K562 (cell line): ENCODE results near the gene SCFD2. TPM values are rescaled to one million over a fixed set of nuclear protein-coding genes. Genes with fewer than 3 reads are reported as not detected.
A peak's percentile ranks its signal among the peaks of the same experiment; 100 is the strongest.

ENCODE experiments used
- CCNT2 ChIP-seq: IDR thresholded peaks from 2 replicates; pipeline ENCODE4 v1.6.1; 2011; ENCODE audit warnings: borderline replicate concordance, low read depth, mild to moderate bottlenecking, moderate library complexity, mixed read lengths, low read length; ENCODE audit not compliant: insufficient read length; ENCODE audit errors: extremely low read depth
- FOXP1 ChIP-seq: sonication (generic); formaldehyde crosslinking; IDR thresholded peaks from 2 replicates; pipeline ENCODE4 v1.8.0; 2022; ENCODE audit warnings: mild to moderate bottlenecking, missing genetic modification reagents
- GTF2E2 ChIP-seq: fragments of 200-800 bp; sonication (Bioruptor generic); IDR thresholded peaks from 2 replicates; pipeline ENCODE4 v1.6.1; 2016; ENCODE audit warnings: missing genetic modification characterization, missing compliant biosample characterization
- HCFC1 ChIP-seq: IDR thresholded peaks from 2 replicates; pipeline ENCODE4 v1.6.1; 2012; ENCODE audit warnings: low read depth, low read length, improper control_type of control experiment
- JUND ChIP-seq, 2 experiments: IDR thresholded peaks; 2 replicates in 1 of 2; 3 replicates in 1 of 2; pipeline ENCODE4 v1.6.1; 2011; ENCODE audit warnings: borderline replicate concordance in 2 of 2, low read depth in 2 of 2, low read length in 2 of 2, improper control_type of control experiment in 1 of 2, missing biosample characterization in 1 of 2, missing genetic modification characterization in 1 of 2, missing genetic modification reagents in 1 of 2
- KAT7 ChIP-seq: sonication (generic); formaldehyde crosslinking; IDR thresholded peaks from 2 replicates; pipeline ENCODE4 v1.8.0; 2022; ENCODE audit warnings: missing genetic modification reagents, mild to moderate bottlenecking, borderline replicate concordance
- RBM14 ChIP-seq: fragments of 200-400 bp; formaldehyde crosslinking; IDR thresholded peaks from 2 replicates; pipeline ENCODE4 v1.6.1; 2018; ENCODE audit warnings: low read depth, mild to moderate bottlenecking, low read length, moderate library complexity, borderline replicate concordance; ENCODE audit not compliant: insufficient read depth
- SMARCA4 ChIP-seq: fragments of 450-650 bp; IDR thresholded peaks from 2 replicates; pipeline ENCODE4 v1.6.1; 2016
- TAL1 ChIP-seq: fragments of 450-650 bp; IDR thresholded peaks from 2 replicates; pipeline ENCODE4 v1.6.1; 2016; ENCODE audit warnings: mild to moderate bottlenecking
- ZFPM2 ChIP-seq: fragments of 250-450 bp; sonication (Bioruptor Pico); IDR thresholded peaks from 2 replicates; pipeline ENCODE4 v1.5.1; 2022; ENCODE audit warnings: mild to moderate bottlenecking
- ZNF311 ChIP-seq: fragments of 250-450 bp; sonication (Bioruptor Pico); IDR thresholded peaks from 2 replicates; pipeline ENCODE4 v1.4.0; 2020; ENCODE audit warnings: mild to moderate bottlenecking, moderate library complexity
- ZNF384 ChIP-seq: IDR thresholded peaks from 2 replicates; pipeline ENCODE4 v1.6.1; 2012; ENCODE audit warnings: low read depth, low read length, improper control_type of control experiment
- ZNF586 ChIP-seq: fragments of 450-650 bp; formaldehyde crosslinking; conservative IDR thresholded peaks from 2 replicates; pipeline ENCODE4 v1.4.0; 2020; ENCODE audit warnings: mild to moderate bottlenecking, moderate library complexity
- ZNF766 ChIP-seq: fragments of 200-800 bp; sonication (Bioruptor generic); conservative IDR thresholded peaks from 2 replicates; pipeline ENCODE4 v1.6.1; 2016; ENCODE audit warnings: missing genetic modification characterization, missing compliant biosample characterization
- polyA plus RNA-seq, 8 experiments: library from polyadenylated mRNA; depleted of rRNA in 4 of 8; stranded (reverse) in 5 of 8; unstranded in 3 of 8; fragments of >200 nt; fragmentation: Nextera tagmentation in 2 of 8; fragmentation: Illumina TruSeq in 1 of 8; extraction: Ambion mirVana in 2 of 8; extraction: Trizol in 1 of 8; gene quantifications; 2 replicates each; pipeline versions ENCODE4 v1.2.1 to v1.2.3, GENCODE V29; 2011 to 2014; ENCODE audit warnings: inconsistent platforms in 1 of 8, missing spikeins in 1 of 8
- total RNA-seq, 7 experiments: library from RNA; depleted of rRNA in 6 of 7; stranded (reverse); fragments of >200 nt in 6 of 7; fragmentation: Illumina TruSeq in 2 of 7; extraction: Trizol in 2 of 7; gene quantifications; 2 replicates each; pipeline versions ENCODE4 v1.2.1 to v1.2.3, GENCODE V29; 2011 to 2021; ENCODE audit warnings: low replicate concordance in 1 of 7
- TF ChIP-seq, protein P1 (sequence below): fragments of 250-450 bp; sonication (Bioruptor Pico); IDR thresholded peaks from 2 replicates; pipeline ENCODE4 v1.8.0; 2022; ENCODE audit warnings: moderate library complexity, mild to moderate bottlenecking, inconsistent platforms
- TF ChIP-seq, protein P2 (sequence below), 2 experiments: IDR thresholded peaks in 1 of 2; conservative IDR thresholded peaks in 1 of 2; 2 replicates each; pipeline ENCODE4 v1.6.1; 2016; ENCODE audit warnings: low read depth in 2 of 2, mild to moderate bottlenecking in 1 of 2, missing compliant biosample characterization in 1 of 2, missing genetic modification characterization in 1 of 2, moderate library complexity in 1 of 2

Gene SCFD2
- total and polyA plus RNA-seq, 9 of the 15 experiments (the other 6 are each of a cell fraction or from before 2014, with no cell fraction given), result 5.7 to 30.3 (median 22.8) TPM

DNA sequence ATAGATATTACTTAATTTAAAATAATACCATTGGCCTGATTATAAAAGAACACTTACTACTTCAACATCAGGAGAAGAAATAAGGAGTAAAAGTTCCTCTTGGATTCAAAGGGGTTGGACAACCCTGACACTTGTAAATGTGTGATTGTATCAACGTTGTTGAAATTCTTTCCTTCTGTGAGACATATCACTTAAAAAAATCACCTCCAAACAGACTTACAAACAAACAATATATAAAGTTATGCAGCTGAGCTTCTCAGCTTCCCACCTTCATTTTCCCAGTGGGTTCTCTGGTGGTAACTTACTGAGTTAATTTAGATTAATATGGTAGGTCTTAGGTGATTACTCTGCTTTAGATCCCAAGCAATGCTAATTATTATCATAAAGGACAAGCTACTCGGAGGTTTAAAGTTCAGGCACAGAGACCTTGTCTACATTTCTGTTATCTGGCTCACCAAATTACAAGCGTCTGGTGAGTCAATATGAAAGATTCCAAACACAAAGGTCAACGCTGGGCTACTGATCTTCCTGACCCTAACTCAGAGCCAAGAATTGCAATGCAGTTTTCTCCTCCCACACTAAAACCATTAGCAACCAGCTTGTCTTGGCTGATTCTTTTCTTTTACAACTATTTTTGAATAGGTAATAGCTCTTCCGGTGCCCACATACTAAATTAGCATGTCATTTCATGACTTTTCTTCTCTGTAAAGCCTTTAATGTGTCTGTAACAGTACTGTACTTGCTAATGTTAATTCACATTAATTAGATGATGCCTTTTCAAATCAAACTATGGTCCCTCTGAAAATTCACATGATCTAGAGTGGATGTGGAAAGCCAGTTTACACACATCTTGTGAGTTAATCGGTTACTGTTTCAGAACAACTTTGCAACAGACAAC lies 346.1 kb downstream of the SCFD2 start (continued):
- TF ChIP-seq JUND (IDR thresholded peaks at IDR 0.05; ENCODE audit: borderline replicate concordance, low read depth, low read length) (peak; percentile 55; the same call in 1 of the 2 replicates), JUND (tag; IDR thresholded peaks at IDR 0.05; ENCODE audit: borderline replicate concordance, low read depth, low read length) (peak; percentile 27; the same call in 1 of the 3 replicates), HCFC1 (no peak), ZNF384 (no peak), RBM14 (no peak), GTF2E2 (tag) (no peak), ZFPM2 (CRISPR knock-in tag) (no peak), ZNF586 (CRISPR knock-in tag) (no peak), ZNF311 (CRISPR knock-in tag) (no peak), ZNF766 (CRISPR knock-in tag) (no peak), TAL1 (peak; percentile 54), SMARCA4 (0 out of 2 replicates have a peak, but pooled peaks have one; percentile 43), CCNT2 (peak; percentile 32), FOXP1 (CRISPR knock-in tag) (no peak), KAT7 (CRISPR knock-in tag) (no peak)
- TF ChIP-seq, protein P1, sequence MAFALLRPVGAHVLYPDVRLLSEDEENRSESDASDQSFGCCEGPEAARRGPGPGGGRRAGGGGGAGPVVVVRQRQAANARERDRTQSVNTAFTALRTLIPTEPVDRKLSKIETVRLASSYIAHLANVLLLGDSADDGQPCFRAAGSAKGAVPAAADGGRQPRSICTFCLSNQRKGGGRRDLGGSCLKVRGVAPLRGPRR (CRISPR knock-in tag), result no peak
- TF ChIP-seq, protein P2, sequence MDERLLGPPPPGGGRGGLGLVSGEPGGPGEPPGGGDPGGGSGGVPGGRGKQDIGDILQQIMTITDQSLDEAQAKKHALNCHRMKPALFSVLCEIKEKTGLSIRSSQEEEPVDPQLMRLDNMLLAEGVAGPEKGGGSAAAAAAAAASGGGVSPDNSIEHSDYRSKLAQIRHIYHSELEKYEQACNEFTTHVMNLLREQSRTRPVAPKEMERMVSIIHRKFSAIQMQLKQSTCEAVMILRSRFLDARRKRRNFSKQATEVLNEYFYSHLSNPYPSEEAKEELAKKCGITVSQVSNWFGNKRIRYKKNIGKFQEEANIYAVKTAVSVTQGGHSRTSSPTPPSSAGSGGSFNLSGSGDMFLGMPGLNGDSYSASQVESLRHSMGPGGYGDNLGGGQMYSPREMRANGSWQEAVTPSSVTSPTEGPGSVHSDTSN (CRISPR knock-in tag; IDR thresholded peaks at IDR 0.05; ENCODE audit: low read depth), result no peak
- TF ChIP-seq, protein P2 (tag; conservative IDR thresholded peaks at IDR 0.05; ENCODE audit: low read depth), result no peak
